GM12878 (cell line): ENCODE data around the gene STRIP2. TPM values are rescaled to one million over a fixed set of nuclear protein-coding genes. Genes with fewer than 3 reads are reported as not detected.

Source experiments
- ATF2 ChIP-seq: IDR thresholded peaks from 2 replicates; pipeline ENCODE4 v1.6.1; 2012; ENCODE audit warnings: low read length, inconsistent platforms
- BCL11A ChIP-seq: IDR thresholded peaks from 2 replicates; pipeline ENCODE4 v1.6.1; 2011; ENCODE audit warnings: low read depth, low read length
- BMI1 ChIP-seq: fragments of 450-650 bp; IDR thresholded peaks from 2 replicates; pipeline ENCODE4 v1.6.1; 2016; ENCODE audit warnings: mild to moderate bottlenecking, moderate library complexity, borderline replicate concordance
- CHD2 ChIP-seq: IDR thresholded peaks from 2 replicates; pipeline ENCODE4 v1.6.1; 2011; ENCODE audit warnings: low read depth, low read length, improper control_type of control experiment, borderline replicate concordance
- CREM ChIP-seq: IDR thresholded peaks from 2 replicates; pipeline ENCODE4 v1.6.1; 2014; ENCODE audit warnings: antibody characterized with exemption, low read depth
- EGR1 ChIP-seq, 2 experiments: IDR thresholded peaks; 1 replicate in 1 of 2; 2 replicates in 1 of 2; pipeline ENCODE4 v1.6.1; 2011 to 2012; ENCODE audit warnings: low read depth in 2 of 2, low read length in 2 of 2, borderline replicate concordance in 1 of 2, mild to moderate bottlenecking in 1 of 2, moderate library complexity in 1 of 2
- ELK1 ChIP-seq: IDR thresholded peaks from 2 replicates; pipeline ENCODE4 v1.6.1; 2012; ENCODE audit warnings: low read depth, low read length, improper control_type of control experiment
- EP300 ChIP-seq, 2 experiments: fragments of 150-350 bp in 1 of 2; IDR thresholded peaks; 2 replicates each; pipeline ENCODE4 v1.6.1; 2011 to 2012; ENCODE audit warnings: low read depth in 2 of 2, low read length in 2 of 2, borderline replicate concordance in 1 of 2, improper control_type of control experiment in 1 of 2, inconsistent platforms in 1 of 2; ENCODE audit not compliant: control insufficient read depth in 1 of 2
- FOXK2 ChIP-seq: fragments of 450-650 bp; IDR thresholded peaks from 2 replicates; pipeline ENCODE4 v1.6.1; 2017; ENCODE audit warnings: mild to moderate bottlenecking, moderate library complexity
- GABPA ChIP-seq: IDR thresholded peaks from 2 replicates; pipeline ENCODE4 v1.6.1; 2014; ENCODE audit warnings: antibody characterized with exemption, low read depth, mild to moderate bottlenecking, inconsistent platforms
- GATAD2B ChIP-seq: fragments of 450-650 bp; conservative IDR thresholded peaks from 2 replicates; pipeline ENCODE4 v1.6.1; 2017; ENCODE audit warnings: low read depth, mild to moderate bottlenecking, moderate library complexity
- JUNB ChIP-seq: IDR thresholded peaks from 2 replicates; pipeline ENCODE4 v1.6.1; 2016; ENCODE audit warnings: antibody characterized with exemption, mild to moderate bottlenecking
- MAX ChIP-seq: IDR thresholded peaks from 2 replicates; pipeline ENCODE4 v1.6.1; 2012; ENCODE audit warnings: low read depth, low read length, improper control_type of control experiment
- POU2F2 ChIP-seq: IDR thresholded peaks from 3 replicates; pipeline ENCODE4 v1.6.1; 2011; ENCODE audit warnings: low read depth, mild to moderate bottlenecking, low read length, borderline replicate concordance
- RB1 ChIP-seq: fragments of 450-650 bp; formaldehyde crosslinking; IDR thresholded peaks from 2 replicates; pipeline ENCODE4 v1.6.1; 2017; ENCODE audit warnings: mild to moderate bottlenecking, borderline replicate concordance
- SIX5 ChIP-seq: IDR thresholded peaks from 2 replicates; pipeline ENCODE4 v1.6.1; 2011; ENCODE audit warnings: mild to moderate bottlenecking, low read depth, low read length, moderate library complexity; ENCODE audit not compliant: severe bottlenecking
- SMAD1 ChIP-seq: fragments of 450-650 bp; IDR thresholded peaks from 2 replicates; pipeline ENCODE4 v1.6.1; 2018; ENCODE audit warnings: mild to moderate bottlenecking, low read depth; ENCODE audit not compliant: partially characterized antibody
- SUPT20H ChIP-seq: IDR thresholded peaks from 2 replicates; pipeline ENCODE4 v1.6.1; 2011; ENCODE audit warnings: low read depth, mild to moderate bottlenecking, low read length, moderate library complexity, borderline replicate concordance; ENCODE audit not compliant: control insufficient read depth
- TARDBP ChIP-seq: IDR thresholded peaks from 2 replicates; pipeline ENCODE4 v1.6.1; 2016; ENCODE audit warnings: borderline replicate concordance
- TBL1XR1 ChIP-seq: IDR thresholded peaks from 2 replicates; pipeline ENCODE4 v1.6.1; 2012; ENCODE audit warnings: low read depth, low read length, improper control_type of control experiment
- TCF7 ChIP-seq: IDR thresholded peaks from 2 replicates; pipeline ENCODE4 v1.6.1; 2014; ENCODE audit warnings: antibody characterized with exemption, borderline replicate concordance
- ZBTB33 ChIP-seq: fragments of 450-650 bp; IDR thresholded peaks from 2 replicates; pipeline ENCODE4 v1.6.1; 2017; ENCODE audit warnings: mild to moderate bottlenecking
- polyA plus RNA-seq, 11 experiments: library from polyadenylated mRNA; depleted of rRNA in 4 of 11; unstranded in 6 of 11; stranded (reverse) in 5 of 11; fragments of >200 nt; fragmentation: Nextera tagmentation in 4 of 11; fragmentation: Illumina TruSeq in 1 of 11; extraction: Ambion mirVana in 4 of 11; extraction: Trizol in 1 of 11; gene quantifications; 1 replicate in 1 of 11; 2 replicates in 10 of 11; pipeline versions ENCODE4 v1.2.1 to v1.2.3, GENCODE V29; 2011 to 2016; ENCODE audit warnings: inconsistent platforms in 2 of 11, missing spikeins in 2 of 11, low read depth in 1 of 11
- total RNA-seq, 4 experiments: library from RNA; depleted of rRNA in 3 of 4; stranded (reverse); fragments of >200 nt in 3 of 4; fragmentation: Illumina TruSeq in 1 of 4; extraction: Trizol in 1 of 4; gene quantifications; 2 replicates each; pipeline versions ENCODE4 v1.2.1 to v1.2.3, GENCODE V29; 2013 to 2021
- TF ChIP-seq, protein P1 (sequence below): IDR thresholded peaks from 2 replicates; pipeline ENCODE4 v1.6.1; 2011; ENCODE audit warnings: mild to moderate bottlenecking, low read depth, low read length, moderate library complexity; ENCODE audit not compliant: insufficient replicate concordance
- TF ChIP-seq, protein P2 (sequence below): IDR thresholded peaks from 2 replicates; pipeline ENCODE4 v1.6.1; 2011; ENCODE audit warnings: low read depth, mild to moderate bottlenecking, low read length, moderate library complexity, borderline replicate concordance; ENCODE audit errors: extremely low read depth

Gene STRIP2
- total and polyA plus RNA-seq, 10 of the 15 experiments (the other 5 are each of a cell fraction or from before 2014, with no cell fraction given), result 0.48 to 5.8 (median 1.8) TPM

DNA sequence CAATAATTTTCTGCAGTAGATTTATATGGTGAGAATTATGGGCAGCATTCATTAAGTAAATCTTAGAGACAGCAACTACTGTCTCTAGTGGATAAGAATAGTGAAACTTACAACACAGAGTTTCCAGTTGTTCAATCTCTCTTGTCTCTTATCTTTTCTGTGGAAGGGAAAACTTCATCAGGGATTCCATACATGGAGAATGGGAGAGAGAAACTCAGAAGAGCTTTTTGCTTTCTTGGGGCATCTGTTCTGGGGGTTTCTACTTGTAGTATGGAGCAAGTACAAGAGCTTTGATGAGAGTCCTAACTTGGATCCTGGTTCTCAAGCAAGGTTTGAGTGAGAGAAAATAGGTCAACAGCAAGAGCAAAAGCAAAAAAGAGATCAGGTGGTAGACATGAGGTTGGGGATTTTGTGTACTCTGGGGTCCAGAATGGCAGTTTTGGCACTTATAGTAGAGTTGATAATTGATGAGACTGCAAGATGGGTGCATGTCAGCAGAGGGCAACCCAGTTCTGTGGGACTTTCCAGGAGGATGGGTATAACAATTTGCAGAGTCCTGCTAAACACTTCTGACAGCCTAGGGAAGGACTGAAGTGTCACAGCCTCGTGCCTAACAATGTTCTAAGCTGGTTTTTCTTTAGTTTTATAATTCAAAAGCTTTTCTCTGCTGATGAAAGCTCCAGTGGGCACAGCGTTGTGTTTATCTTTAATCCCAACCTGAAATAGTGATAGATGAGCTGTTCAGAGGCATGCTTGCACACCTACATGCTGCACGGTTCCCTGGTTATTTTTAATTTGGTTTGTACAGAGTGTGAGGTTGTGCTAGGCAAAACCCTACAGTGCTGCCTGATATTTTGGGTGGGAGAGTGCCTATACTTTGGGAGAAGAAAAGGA, 32.0 kb upstream of the STRIP2 start (continued):
- peak; percentile 29 to 59; a peak in 2 of 4 replicates for TF ChIP-seq EP300 (IDR thresholded peaks at IDR 0.05; ENCODE audit: borderline replicate concordance in 1 of 2, control insufficient read depth in 1 of 2, low read depth in 2 of 2, low read length in 2 of 2)
- TF ChIP-seq ZBTB33, result no peak
- TF ChIP-seq, protein P1, sequence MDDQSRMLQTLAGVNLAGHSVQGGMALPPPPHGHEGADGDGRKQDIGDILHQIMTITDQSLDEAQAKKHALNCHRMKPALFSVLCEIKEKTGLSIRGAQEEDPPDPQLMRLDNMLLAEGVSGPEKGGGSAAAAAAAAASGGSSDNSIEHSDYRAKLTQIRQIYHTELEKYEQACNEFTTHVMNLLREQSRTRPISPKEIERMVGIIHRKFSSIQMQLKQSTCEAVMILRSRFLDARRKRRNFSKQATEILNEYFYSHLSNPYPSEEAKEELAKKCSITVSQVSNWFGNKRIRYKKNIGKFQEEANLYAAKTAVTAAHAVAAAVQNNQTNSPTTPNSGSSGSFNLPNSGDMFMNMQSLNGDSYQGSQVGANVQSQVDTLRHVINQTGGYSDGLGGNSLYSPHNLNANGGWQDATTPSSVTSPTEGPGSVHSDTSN, result peak; percentile 21
- TF ChIP-seq FOXK2, result no peak
- TF ChIP-seq BMI1, result no peak
- TF ChIP-seq CREM, result no peak
- no peak for TF ChIP-seq TCF7
- no peak for TF ChIP-seq GATAD2B
- no peak for TF ChIP-seq SIX5
- TF ChIP-seq POU2F2, result no peak
- no peak for TF ChIP-seq ELK1
- no peak for TF ChIP-seq EGR1 (IDR thresholded peaks at IDR 0.05; ENCODE audit: borderline replicate concordance in 1 of 2, low read depth in 2 of 2, low read length in 2 of 2)
- no peak for TF ChIP-seq RB1
- peak; percentile 25; the same call in 1 of the 2 replicates for TF ChIP-seq MAX
- no peak for TF ChIP-seq CHD2
- TF ChIP-seq GABPA, result no peak
- TF ChIP-seq JUNB, result no peak
- TF ChIP-seq SMAD1, result no peak
- TF ChIP-seq ATF2, result no peak
- no peak for TF ChIP-seq SUPT20H
- TF ChIP-seq BCL11A, result no peak
- TF ChIP-seq, protein P2, sequence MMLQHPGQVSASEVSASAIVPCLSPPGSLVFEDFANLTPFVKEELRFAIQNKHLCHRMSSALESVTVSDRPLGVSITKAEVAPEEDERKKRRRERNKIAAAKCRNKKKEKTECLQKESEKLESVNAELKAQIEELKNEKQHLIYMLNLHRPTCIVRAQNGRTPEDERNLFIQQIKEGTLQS, result no peak
- TF ChIP-seq TARDBP, result no peak
- TF ChIP-seq TBL1XR1, result no peak
